ENCODE data around the gene DEFB129.

DNA sequence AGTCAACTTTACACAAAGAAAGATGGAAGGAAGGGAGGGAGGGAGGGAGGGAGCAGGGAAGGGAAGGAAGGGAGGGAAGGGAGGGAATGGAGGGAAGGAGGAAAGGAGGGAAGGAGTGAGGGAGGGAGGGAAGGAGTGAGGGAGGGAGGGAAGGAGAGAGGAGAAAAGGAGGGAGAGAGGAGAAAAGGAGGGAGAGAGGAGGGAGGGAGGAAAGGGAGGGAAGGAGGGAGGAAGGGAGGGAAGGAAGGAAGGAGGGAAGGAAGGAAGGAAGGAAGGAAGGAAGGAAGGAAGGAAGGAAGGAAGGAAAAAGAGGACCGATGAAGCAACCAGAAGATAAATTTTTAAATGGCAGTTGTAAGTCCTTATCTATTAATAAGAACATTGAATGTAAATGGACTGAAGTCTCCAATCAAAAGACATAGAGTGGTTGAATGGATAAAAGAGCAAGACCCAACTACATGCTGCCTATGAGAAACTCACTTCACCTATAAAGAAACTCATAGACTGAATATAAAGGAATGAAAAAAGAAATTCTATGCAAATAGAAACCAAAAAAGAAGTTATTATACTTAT, 5.7 kb upstream of the DEFB129 start:
- TF ChIP-seq ZNF263 (CRISPR knock-in tag; IDR thresholded peaks at IDR 0.05; ENCODE audit: low read depth) (no peak), ZNF232 (CRISPR knock-in tag; IDR thresholded peaks at IDR 0.05) (no peak), IRF2 (CRISPR knock-in tag; IDR thresholded peaks at IDR 0.05; ENCODE audit: borderline replicate concordance, low read depth) (no peak), SP1 (CRISPR knock-in tag; conservative IDR thresholded peaks at IDR 0.05) (no peak), JUN (CRISPR knock-in tag; IDR thresholded peaks at IDR 0.05) (no peak), TEAD4 (CRISPR knock-in tag; IDR thresholded peaks at IDR 0.05) (no peak), CREB1 (CRISPR knock-in tag; IDR thresholded peaks at IDR 0.05) (no peak), ATF2 (CRISPR knock-in tag; IDR thresholded peaks at IDR 0.05; ENCODE audit: borderline replicate concordance, low read depth) (no peak)
- TF ChIP-seq, protein P1, sequence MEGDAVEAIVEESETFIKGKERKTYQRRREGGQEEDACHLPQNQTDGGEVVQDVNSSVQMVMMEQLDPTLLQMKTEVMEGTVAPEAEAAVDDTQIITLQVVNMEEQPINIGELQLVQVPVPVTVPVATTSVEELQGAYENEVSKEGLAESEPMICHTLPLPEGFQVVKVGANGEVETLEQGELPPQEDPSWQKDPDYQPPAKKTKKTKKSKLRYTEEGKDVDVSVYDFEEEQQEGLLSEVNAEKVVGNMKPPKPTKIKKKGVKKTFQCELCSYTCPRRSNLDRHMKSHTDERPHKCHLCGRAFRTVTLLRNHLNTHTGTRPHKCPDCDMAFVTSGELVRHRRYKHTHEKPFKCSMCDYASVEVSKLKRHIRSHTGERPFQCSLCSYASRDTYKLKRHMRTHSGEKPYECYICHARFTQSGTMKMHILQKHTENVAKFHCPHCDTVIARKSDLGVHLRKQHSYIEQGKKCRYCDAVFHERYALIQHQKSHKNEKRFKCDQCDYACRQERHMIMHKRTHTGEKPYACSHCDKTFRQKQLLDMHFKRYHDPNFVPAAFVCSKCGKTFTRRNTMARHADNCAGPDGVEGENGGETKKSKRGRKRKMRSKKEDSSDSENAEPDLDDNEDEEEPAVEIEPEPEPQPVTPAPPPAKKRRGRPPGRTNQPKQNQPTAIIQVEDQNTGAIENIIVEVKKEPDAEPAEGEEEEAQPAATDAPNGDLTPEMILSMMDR (IDR thresholded peaks at IDR 0.05), result no peak

Measured in WTC11 (cell line).